Cardiac fibroblast (primary cell): ENCODE data around the gene RBPJ.

Experiments
- DNase-seq, 2 donors: peaks; one replicate each; pipeline versions ENCODE4 v3.0.0 to v3.0.0-alpha.2; 2010; ENCODE audit warnings: low read depth in 2 of 2
- H3K4me3 ChIP-seq, 2 donors: replicated peaks in 1 of 2; 1 replicate in 1 of 2; 2 replicates in 1 of 2; pipeline ENCODE4 v1.5.1; 2011; ENCODE audit warnings: low read depth in 2 of 2, low read length in 2 of 2, mild to moderate bottlenecking in 2 of 2, moderate library complexity in 1 of 2
- CTCF ChIP-seq: IDR thresholded peaks from one replicate; pipeline ENCODE4 v1.5.1; 2011; ENCODE audit warnings: low read depth, mild to moderate bottlenecking, low read length, inconsistent platforms

The RBPJ gene

GRCh38 chr4:26300314-26301307 lies 20.2 kb upstream of the RBPJ start:
- no peak for TF ChIP-seq CTCF
- no peak overlapping the region for H3K4me3 ChIP-seq
- DNase-seq: no peak

GRCh38 chr4:26302031-26302899 lies 18.5 kb upstream of the RBPJ start:
- no peak for DNase-seq
- no peak overlapping the region for H3K4me3 ChIP-seq
- no peak for TF ChIP-seq CTCF

- no peak for DNase-seq
- H3K4me3 ChIP-seq: no peak overlapping the region
- TF ChIP-seq CTCF: no peak
Observed at GRCh38 chr4:26303008-26303407, 17.8 kb upstream of the RBPJ start.

- TF ChIP-seq CTCF: no peak
- DNase-seq: no peak
Observed at GRCh38 chr4:26307037-26307800, 13.6 kb upstream of the RBPJ start.

GRCh38 chr4:26308568-26308967 lies 12.2 kb upstream of the RBPJ start:
- DNase-seq: no peak
- no peak for TF ChIP-seq CTCF
- no peak overlapping the region for H3K4me3 ChIP-seq

More at GRCh38 chr4:26307037-26307800, 13.6 kb upstream of the RBPJ start:
- no peak overlapping the region for H3K4me3 ChIP-seq

- H3K4me3 ChIP-seq: no peak overlapping the region
- no peak for TF ChIP-seq CTCF
- DNase-seq: no peak
Observed at GRCh38 chr4:26310264-26310663, 10.6 kb upstream of the RBPJ start.
